Posterior vena cava (tissue), 2 donors: ENCODE data around the gene LHX1. TPM values are rescaled to one million over a fixed set of nuclear protein-coding genes. Genes with fewer than 3 reads are reported as not detected.

Source experiments
- total RNA-seq, 2 donors: library from RNA; stranded (reverse); fragmentation: NEBNext Ultra II Directional; extraction: Animal tissue kit (Norgen Biotek cat#: 25700); gene quantifications; one replicate each; pipeline ENCODE4 v1.2.1, GENCODE V29; 2021
- donor health status: DM: yes; HTN: yes; CAD: no.
- donor health status: DM: yes; HTN: yes; CAD: no.

The LHX1 gene
- total RNA-seq, 2 donors from 2014 or later = not detected

Other genes starting within 250 kb of the LHX1 start
- gene AATF, start 11.5 kb downstream of the LHX1 start, total RNA-seq = 10 to 100 TPM; 29.8 to 46.2 TPM